SK-N-SH (cell line): Measurements from ENCODE around the gene CRAT.

Experiments used
- POLR2AphosphoS5 ChIP-seq: IDR thresholded peaks from 2 replicates; pipeline ENCODE4 v1.6.1; 2012; ENCODE audit warnings: low read depth, low read length
- SIN3A ChIP-seq: IDR thresholded peaks from 2 replicates; pipeline ENCODE4 v1.6.1; 2012; ENCODE audit warnings: low read depth, mild to moderate bottlenecking, low read length, moderate library complexity, borderline replicate concordance
- TAF1 ChIP-seq: IDR thresholded peaks from 2 replicates; pipeline ENCODE4 v1.6.1; 2012; ENCODE audit warnings: low read depth, mild to moderate bottlenecking, low read length, moderate library complexity, borderline replicate concordance
- YY1 ChIP-seq: IDR thresholded peaks from 2 replicates; pipeline ENCODE4 v1.4.0; 2012; ENCODE audit warnings: low read depth, mild to moderate bottlenecking
- TF ChIP-seq, protein P1 (sequence below): fragments of 150-350 bp; IDR thresholded peaks from 2 replicates; pipeline ENCODE4 v1.6.1; 2017; ENCODE audit warnings: antibody characterized with exemption, low read length, low read depth, borderline replicate concordance
- TF ChIP-seq, protein P2 (sequence below): fragments of 200-600 bp; sonication (generic); IDR thresholded peaks from 2 replicates; pipeline ENCODE4 v1.6.1; 2017; ENCODE audit warnings: antibody characterized with exemption, mild to moderate bottlenecking, moderate library complexity

DNA sequence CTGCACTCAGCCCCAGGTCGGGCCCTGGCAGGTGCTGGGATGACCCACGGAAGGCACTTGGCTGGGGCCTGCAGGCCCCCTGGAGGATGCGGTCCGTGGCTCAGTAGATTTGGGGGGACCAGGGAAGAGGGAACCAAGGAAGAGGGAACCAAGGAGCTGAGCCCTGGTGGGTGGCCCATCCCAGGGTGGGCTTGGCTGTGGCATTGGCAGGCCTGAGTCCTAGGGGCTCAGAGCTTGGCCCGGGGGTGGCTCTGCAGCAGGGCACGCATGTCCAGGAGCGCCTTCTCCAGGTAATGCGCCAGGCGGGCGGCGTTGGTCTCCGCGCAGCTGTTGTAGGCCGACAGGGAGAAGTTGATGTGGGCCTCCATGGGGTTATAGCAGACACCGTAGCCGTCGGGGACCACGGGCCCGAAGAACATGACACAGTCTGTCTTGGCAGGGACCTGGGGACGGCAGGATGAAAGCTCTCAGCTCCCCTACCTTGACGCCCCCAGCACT is 15.4 kb downstream of the CRAT start:
- TF ChIP-seq YY1: no peak
- TF ChIP-seq, protein P1, sequence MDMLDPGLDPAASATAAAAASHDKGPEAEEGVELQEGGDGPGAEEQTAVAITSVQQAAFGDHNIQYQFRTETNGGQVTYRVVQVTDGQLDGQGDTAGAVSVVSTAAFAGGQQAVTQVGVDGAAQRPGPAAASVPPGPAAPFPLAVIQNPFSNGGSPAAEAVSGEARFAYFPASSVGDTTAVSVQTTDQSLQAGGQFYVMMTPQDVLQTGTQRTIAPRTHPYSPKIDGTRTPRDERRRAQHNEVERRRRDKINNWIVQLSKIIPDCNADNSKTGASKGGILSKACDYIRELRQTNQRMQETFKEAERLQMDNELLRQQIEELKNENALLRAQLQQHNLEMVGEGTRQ: no peak
- TF ChIP-seq, protein P2, sequence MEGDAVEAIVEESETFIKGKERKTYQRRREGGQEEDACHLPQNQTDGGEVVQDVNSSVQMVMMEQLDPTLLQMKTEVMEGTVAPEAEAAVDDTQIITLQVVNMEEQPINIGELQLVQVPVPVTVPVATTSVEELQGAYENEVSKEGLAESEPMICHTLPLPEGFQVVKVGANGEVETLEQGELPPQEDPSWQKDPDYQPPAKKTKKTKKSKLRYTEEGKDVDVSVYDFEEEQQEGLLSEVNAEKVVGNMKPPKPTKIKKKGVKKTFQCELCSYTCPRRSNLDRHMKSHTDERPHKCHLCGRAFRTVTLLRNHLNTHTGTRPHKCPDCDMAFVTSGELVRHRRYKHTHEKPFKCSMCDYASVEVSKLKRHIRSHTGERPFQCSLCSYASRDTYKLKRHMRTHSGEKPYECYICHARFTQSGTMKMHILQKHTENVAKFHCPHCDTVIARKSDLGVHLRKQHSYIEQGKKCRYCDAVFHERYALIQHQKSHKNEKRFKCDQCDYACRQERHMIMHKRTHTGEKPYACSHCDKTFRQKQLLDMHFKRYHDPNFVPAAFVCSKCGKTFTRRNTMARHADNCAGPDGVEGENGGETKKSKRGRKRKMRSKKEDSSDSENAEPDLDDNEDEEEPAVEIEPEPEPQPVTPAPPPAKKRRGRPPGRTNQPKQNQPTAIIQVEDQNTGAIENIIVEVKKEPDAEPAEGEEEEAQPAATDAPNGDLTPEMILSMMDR: no peak
- no peak for TF ChIP-seq TAF1
- TF ChIP-seq SIN3A: no peak
- no peak for TF ChIP-seq POLR2AphosphoS5
